MV-4-11 (cell line): Measurements from ENCODE around the gene ACMSD.
"Not testable (repeated sequence)": the region's sequence is repeated elsewhere in the genome, so short reads cannot be mapped to it uniquely, and the experiment has no call there.

Experiments
- DNase-seq: peaks from one replicate; lab custom pipeline; 2025; lab: John Stamatoyannopoulos, UW

ACMSD gene

GRCh38 chr2:134852518-134852917, 14.1 kb downstream of the ACMSD start:
- no peak for DNase-seq

- no peak for DNase-seq
These were observed 17.3 kb downstream of the ACMSD start for GRCh38 chr2:134855709-134856108.

GRCh38 chr2:134858245-134858644, 19.8 kb downstream of the ACMSD start:
- no peak for DNase-seq

- no peak for DNase-seq
These were observed 22.8 kb downstream of the ACMSD start for GRCh38 chr2:134861173-134861572.

GRCh38 chr2:134862069-134862468, 23.7 kb downstream of the ACMSD start:
- DNase-seq = no peak

GRCh38 chr2:134862674-134863073, 24.3 kb downstream of the ACMSD start:
- no peak for DNase-seq

- no peak for DNase-seq
These were observed 25.0 kb downstream of the ACMSD start for GRCh38 chr2:134863446-134863845.

GRCh38 chr2:134865067-134865787, 26.8 kb downstream of the ACMSD start:
- DNase-seq = no peak

GRCh38 chr2:134866498-134867099, 28.2 kb downstream of the ACMSD start:
- no peak for DNase-seq

GRCh38 chr2:134869946-134870736, 31.7 kb downstream of the ACMSD start:
- no peak for DNase-seq

- no peak for DNase-seq
These were observed 34.7 kb downstream of the ACMSD start for GRCh38 chr2:134873152-134873551.

GRCh38 chr2:134875309-134875708, 36.9 kb downstream of the ACMSD start:
- DNase-seq = no peak

GRCh38 chr2:134882773-134883172, 44.4 kb downstream of the ACMSD start:
- DNase-seq = no peak

GRCh38 chr2:134883552-134884293, 45.3 kb downstream of the ACMSD start:
- DNase-seq = no peak

GRCh38 chr2:134884435-134884834, 46.0 kb downstream of the ACMSD start:
- no peak for DNase-seq

- DNase-seq = no peak
These were observed 54.0 kb downstream of the ACMSD start for GRCh38 chr2:134892282-134893035.

GRCh38 chr2:134897932-134898331, 59.5 kb downstream of the ACMSD start:
- DNase-seq = peak; percentile 4

GRCh38 chr2:134899204-134899603, 60.8 kb downstream of the ACMSD start:
- DNase-seq = no peak

- no peak for DNase-seq
These were observed 61.7 kb downstream of the ACMSD start for GRCh38 chr2:134900151-134900550.

- DNase-seq = not testable (repeated sequence)
These were observed 65.3 kb downstream of the ACMSD start for GRCh38 chr2:134903701-134904100.

- no peak for DNase-seq
These were observed 66.8 kb downstream of the ACMSD start for GRCh38 chr2:134905168-134905567.

GRCh38 chr2:134906726-134907125, 68.3 kb downstream of the ACMSD start:
- no peak for DNase-seq
